ENCODE results near the gene CPXM2.

CPXM2 gene

GRCh38 chr10:123906296-123906695 is 14.7 kb upstream of the CPXM2 start:
- DNase-seq = no peak

- peak in 15 of 58 donors; percentile 6 to 31 (median 18) for DNase-seq
Observed at GRCh38 chr10:123904834-123905409, 13.3 kb upstream of the CPXM2 start.

GRCh38 chr10:123903621-123904020 is 12.0 kb upstream of the CPXM2 start:
- DNase-seq = peak in 1 of 58 donors; percentile 15

GRCh38 chr10:123901621-123902020 is 10.0 kb upstream of the CPXM2 start:
- no peak for DNase-seq

GRCh38 chr10:123897146-123897545 is 5.5 kb upstream of the CPXM2 start:
- no peak for DNase-seq

- DNase-seq = no peak
Observed at GRCh38 chr10:123896246-123896927, 4.8 kb upstream of the CPXM2 start.

- DNase-seq = no peak
Observed at GRCh38 chr10:123893651-123894050, 2.0 kb upstream of the CPXM2 start.

GRCh38 chr10:123890756-123891143 is 857 bp downstream of the CPXM2 start:
- DNase-seq = peak in 2 of 58 donors; percentile 37 to 56

GRCh38 chr10:123890226-123890625 is 1.4 kb downstream of the CPXM2 start:
- peak in 3 of 58 donors; percentile 7 to 56 (median 37) for DNase-seq

GRCh38 chr10:123889821-123890220 is 1.8 kb downstream of the CPXM2 start:
- DNase-seq = no peak

GRCh38 chr10:123888751-123889150 is 2.9 kb downstream of the CPXM2 start:
- DNase-seq = no peak

GRCh38 chr10:123888256-123888655 is 3.4 kb downstream of the CPXM2 start:
- DNase-seq = no peak

GRCh38 chr10:123886292-123886691 is 5.3 kb downstream of the CPXM2 start:
- DNase-seq = peak in 6 of 58 donors; percentile 9 to 43 (median 20)

- peak in 1 of 58 donors; percentile 10 for DNase-seq
Observed at GRCh38 chr10:123885406-123886170, 6.0 kb downstream of the CPXM2 start.

GRCh38 chr10:123884907-123885381 is 6.7 kb downstream of the CPXM2 start:
- DNase-seq = no peak

GRCh38 chr10:123884351-123884906 is 7.2 kb downstream of the CPXM2 start:
- no peak for DNase-seq

- no peak for DNase-seq
Observed at GRCh38 chr10:123883673-123884320, 7.8 kb downstream of the CPXM2 start.

GRCh38 chr10:123882681-123883445 is 8.7 kb downstream of the CPXM2 start:
- no peak for DNase-seq

- no peak for DNase-seq
Observed at GRCh38 chr10:123882177-123882576, 9.4 kb downstream of the CPXM2 start.

- peak in 18 of 58 donors; percentile 7 to 61 (median 25) for DNase-seq
Observed at GRCh38 chr10:123879606-123880257, 11.9 kb downstream of the CPXM2 start.

All from anterior cingulate cortex (tissue), 58 donors.